ENCODE measurements around the gene LYZL4. TPM values are rescaled to one million over a fixed set of nuclear protein-coding genes. Genes with fewer than 3 reads are reported as not detected.

LYZL4 gene
- total RNA-seq, 2 experiments from 2014 or later = not detected

- H3K27ac Mint-ChIP-seq = no peak overlapping the region
- Histone ChIP-seq H3K36me3 (ENCODE audit: insufficient read depth, low read length) (no peaks in the 10 kb centered on the region), H3K27ac (ENCODE audit: low read depth in 1 of 2, low read length in 2 of 2) (no peak overlapping the region), H3K9me3 (ENCODE audit: control insufficient read depth in 1 of 2, insufficient read depth in 1 of 2, low read length in 2 of 2) (no peaks in the 10 kb centered on the region), H3K4me1 (ENCODE audit: insufficient read depth, low read length) (no peaks in the 10 kb centered on the region), H3K4me3 (ENCODE audit: low read length) (no peak overlapping the region), H3K27me3 (ENCODE audit: control insufficient read depth in 1 of 2, insufficient read depth in 2 of 2, low read length in 2 of 2) (peaks cover 0 to 5% of the 10 kb centered on the region in 2 experiments)
- ATAC-seq (ENCODE audit: poor library complexity) = no peak
- DNase-seq = no peak
- peaks cover 27% of the 10 kb centered on the region for H3K27me3 Mint-ChIP-seq
- no peaks in the 10 kb centered on the region for H3K4me1 Mint-ChIP-seq (ENCODE audit: low read depth)
- no peak overlapping the region for H3K4me3 Mint-ChIP-seq
- TF ChIP-seq CTCF (IDR thresholded peaks at IDR 0.05) = no peak
- intact Hi-C loops (cut with DNase I, micrococcal nuclease) = no loop called here
- no peaks in the 10 kb centered on the region for H3K9me3 Mint-ChIP-seq
- POLR2A ChIA-PET = no interaction called here
- no peaks in the 10 kb centered on the region for H3K36me3 Mint-ChIP-seq (ENCODE audit: low read depth)
- CTCF ChIA-PET = no interaction called here
Measured at GRCh38 chr3:42424911-42425310, 14.5 kb upstream of the LYZL4 start.

- DNase-seq (no peak), ATAC-seq (ENCODE audit: poor library complexity) (no peak)
- no peaks in the 10 kb centered on the region for H3K36me3 Mint-ChIP-seq (ENCODE audit: low read depth)
- H3K27ac ChIP-seq (ENCODE audit: low read depth in 1 of 2, low read length in 2 of 2) = no peak overlapping the region
- TF ChIP-seq CTCF (IDR thresholded peaks at IDR 0.05) = no peak
- no peak overlapping the region for H3K4me3 Mint-ChIP-seq
- no peaks in the 10 kb centered on the region for H3K4me1 Mint-ChIP-seq (ENCODE audit: low read depth)
- H3K9me3 ChIP-seq (ENCODE audit: control insufficient read depth in 1 of 2, insufficient read depth in 1 of 2, low read length in 2 of 2) = no peaks in the 10 kb centered on the region
- H3K9me3 Mint-ChIP-seq = no peaks in the 10 kb centered on the region
- no peak overlapping the region for H3K4me3 ChIP-seq (ENCODE audit: low read length)
- POLR2A ChIA-PET = no interaction called here
- H3K36me3 ChIP-seq (ENCODE audit: insufficient read depth, low read length) = no peaks in the 10 kb centered on the region
- peaks cover 0 to 3% of the 10 kb centered on the region in 2 experiments for H3K27me3 ChIP-seq (ENCODE audit: control insufficient read depth in 1 of 2, insufficient read depth in 2 of 2, low read length in 2 of 2)
- peaks cover 7% of the 10 kb centered on the region for H3K27me3 Mint-ChIP-seq
- no peak overlapping the region for H3K27ac Mint-ChIP-seq
- CTCF ChIA-PET = no interaction called here
- no peaks in the 10 kb centered on the region for H3K4me1 ChIP-seq (ENCODE audit: insufficient read depth, low read length)
- intact Hi-C loops (cut with DNase I, micrococcal nuclease) = no loop called here
Measured at GRCh38 chr3:42421818-42422796, 11.7 kb upstream of the LYZL4 start.

- DNase-seq (no peak), ATAC-seq (ENCODE audit: poor library complexity) (no peak)
- H3K4me1 ChIP-seq (ENCODE audit: insufficient read depth, low read length) = no peaks in the 10 kb centered on the region
- Mint-ChIP-seq H3K36me3 (ENCODE audit: low read depth) (no peaks in the 10 kb centered on the region), H3K27me3 (peaks cover 17% of the 10 kb centered on the region), H3K9me3 (no peaks in the 10 kb centered on the region), H3K4me1 (ENCODE audit: low read depth) (no peaks in the 10 kb centered on the region), H3K4me3 (no peak overlapping the region), H3K27ac (no peak overlapping the region)
- no peak overlapping the region for H3K4me3 ChIP-seq (ENCODE audit: low read length)
- POLR2A ChIA-PET = no interaction called here
- no peaks in the 10 kb centered on the region for H3K9me3 ChIP-seq (ENCODE audit: control insufficient read depth in 1 of 2, insufficient read depth in 1 of 2, low read length in 2 of 2)
- H3K27me3 ChIP-seq (ENCODE audit: control insufficient read depth in 1 of 2, insufficient read depth in 2 of 2, low read length in 2 of 2) = peaks cover 0 to 3% of the 10 kb centered on the region in 2 experiments
- no peak for TF ChIP-seq CTCF (IDR thresholded peaks at IDR 0.05)
- H3K27ac ChIP-seq (ENCODE audit: low read depth in 1 of 2, low read length in 2 of 2) = no peak overlapping the region
- H3K36me3 ChIP-seq (ENCODE audit: insufficient read depth, low read length) = no peaks in the 10 kb centered on the region
- CTCF ChIA-PET = no interaction called here
- intact Hi-C loops (cut with DNase I, micrococcal nuclease) = no loop called here
Measured at GRCh38 chr3:42419563-42419962, 9.2 kb upstream of the LYZL4 start.

Measured in CD4-positive, alpha-beta T cell (primary cell).